D341Med (cell line): ENCODE results near the gene GNAO1.

Experiments used
- DNase-seq: peaks from one replicate; pipeline ENCODE4 v3.0.0; 2012; ENCODE audit warnings: low spot score

The GNAO1 gene

DNA sequence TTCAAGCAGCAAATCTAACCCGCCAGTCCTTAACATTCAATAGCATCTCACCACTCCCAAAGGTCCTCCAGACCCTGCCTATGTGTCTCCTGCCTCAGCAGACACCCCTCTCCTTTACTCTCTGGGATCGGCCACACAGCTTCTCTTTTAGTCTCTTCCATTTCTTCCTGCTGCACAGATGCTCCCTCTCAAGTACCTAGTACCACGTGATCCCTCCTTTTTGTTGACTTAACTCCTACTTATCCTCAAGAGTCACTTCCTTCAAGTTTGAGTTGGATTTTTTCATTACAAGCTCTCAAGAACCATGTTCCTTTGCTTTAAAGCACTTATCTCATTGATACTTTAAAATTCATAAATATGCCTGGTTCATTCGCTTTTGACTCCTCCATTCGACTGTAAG lies 209.2 kb downstream of the GNAO1 start:
- DNase-seq: no peak

DNA sequence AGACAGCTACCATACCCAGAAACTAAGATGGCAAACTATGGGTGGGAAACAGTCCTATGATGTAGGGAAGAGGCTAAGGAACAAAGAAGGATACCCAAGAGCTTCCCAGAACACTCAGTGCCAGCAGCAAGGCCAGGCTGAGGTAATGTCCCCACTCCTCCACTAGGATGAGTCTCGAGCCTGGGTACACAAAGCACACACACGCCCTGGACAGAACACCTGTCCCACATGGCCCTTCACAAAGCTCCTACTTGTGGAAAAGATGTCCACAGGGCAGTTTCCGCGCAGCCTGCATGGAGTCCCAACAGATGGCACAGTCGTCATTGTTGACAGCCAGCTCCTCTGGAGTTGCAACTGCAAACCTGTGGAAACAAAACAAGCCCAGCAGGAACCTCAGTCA lies 210.2 kb downstream of the GNAO1 start:
- peak; percentile 63 for DNase-seq

DNA sequence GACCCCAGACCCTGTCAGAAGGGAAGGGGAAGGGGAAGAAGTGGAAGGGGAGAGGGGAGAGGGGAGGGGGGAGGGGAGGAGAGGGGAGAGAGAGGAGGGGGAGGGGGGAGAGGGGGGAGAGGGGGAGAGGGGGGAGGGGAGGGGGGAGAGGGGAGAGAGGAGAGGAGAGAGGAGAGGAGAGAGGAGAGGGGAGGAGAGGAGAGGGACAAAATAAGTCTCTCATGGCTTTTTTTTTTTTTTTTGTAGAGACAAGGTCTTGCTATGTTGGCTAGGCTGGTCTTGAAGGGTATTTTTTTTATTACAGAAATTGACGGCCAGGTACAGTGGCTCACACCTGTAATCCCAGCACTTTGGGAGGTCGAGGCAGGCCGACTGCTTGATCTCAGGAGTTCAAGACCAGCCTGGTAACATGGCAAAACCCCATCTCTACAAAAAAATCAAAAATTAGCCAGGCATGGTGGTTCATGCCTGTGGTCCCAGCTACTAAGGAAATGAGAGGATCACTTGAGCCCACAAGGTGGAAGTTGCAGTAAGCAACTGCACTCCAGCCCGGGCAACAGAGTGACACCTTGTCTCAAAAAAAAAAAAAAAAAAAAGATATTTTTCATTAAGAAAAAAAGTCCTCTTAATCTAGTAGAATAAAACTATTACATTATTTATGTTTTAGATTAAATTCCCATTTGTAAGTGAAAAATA lies 214.8 kb downstream of the GNAO1 start:
- DNase-seq: no peak
